Measurements from ENCODE around the gene GSG1L.

GSG1L gene

DNA sequence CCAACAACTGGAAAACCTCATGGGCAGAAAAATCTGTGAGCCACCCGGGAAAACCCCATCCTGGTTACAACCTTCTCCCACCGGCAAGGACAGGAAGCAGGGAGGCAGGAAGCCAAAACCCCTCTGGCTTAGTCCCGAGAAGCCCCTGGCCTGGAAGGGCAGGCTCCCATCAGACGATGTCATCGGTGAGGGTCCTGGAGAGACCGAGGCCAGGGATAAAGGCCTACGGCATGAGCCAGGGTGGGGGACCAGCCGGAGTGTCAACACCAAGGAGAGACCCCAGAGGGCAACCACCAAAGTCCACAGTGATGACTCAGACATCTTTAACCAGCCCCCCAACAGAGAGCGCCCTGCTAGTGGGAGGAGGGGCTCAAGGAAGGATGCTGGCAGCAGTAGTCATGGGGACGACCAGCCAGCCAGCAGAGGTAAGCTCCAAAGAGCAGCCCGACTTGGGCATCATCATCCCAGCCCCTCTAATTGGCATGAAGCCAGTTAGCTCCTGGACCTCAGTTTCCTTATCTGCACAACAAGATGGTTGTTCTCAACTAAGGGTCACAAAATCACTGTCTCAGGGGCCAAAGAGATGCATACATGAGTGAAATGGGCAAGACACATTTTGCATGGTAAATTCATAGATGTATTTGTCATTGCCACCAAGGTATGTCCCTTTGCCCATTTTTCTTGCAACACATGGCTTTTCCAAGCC is 322.9 kb downstream of the GSG1L start:
- Histone ChIP-seq H3K9me3 (ENCODE audit: control insufficient read depth, insufficient read depth, low read length) (no peaks in the 10 kb centered on the region), H3K36me3 (ENCODE audit: control insufficient read depth, insufficient read depth, low read length) (no peaks in the 10 kb centered on the region), H3K27ac (ENCODE audit: low read depth, low read length) (no peak overlapping the region), H3K27me3 (ENCODE audit: control insufficient read depth, insufficient read depth, low read length) (no peaks in the 10 kb centered on the region), H3K9ac (ENCODE audit: low read depth, low read length) (no peak overlapping the region), H3K4me3 (ENCODE audit: low read depth, low read length) (no peak overlapping the region), H3K4me1 (ENCODE audit: control insufficient read depth, insufficient read depth, low read length) (no peaks in the 10 kb centered on the region)

DNA sequence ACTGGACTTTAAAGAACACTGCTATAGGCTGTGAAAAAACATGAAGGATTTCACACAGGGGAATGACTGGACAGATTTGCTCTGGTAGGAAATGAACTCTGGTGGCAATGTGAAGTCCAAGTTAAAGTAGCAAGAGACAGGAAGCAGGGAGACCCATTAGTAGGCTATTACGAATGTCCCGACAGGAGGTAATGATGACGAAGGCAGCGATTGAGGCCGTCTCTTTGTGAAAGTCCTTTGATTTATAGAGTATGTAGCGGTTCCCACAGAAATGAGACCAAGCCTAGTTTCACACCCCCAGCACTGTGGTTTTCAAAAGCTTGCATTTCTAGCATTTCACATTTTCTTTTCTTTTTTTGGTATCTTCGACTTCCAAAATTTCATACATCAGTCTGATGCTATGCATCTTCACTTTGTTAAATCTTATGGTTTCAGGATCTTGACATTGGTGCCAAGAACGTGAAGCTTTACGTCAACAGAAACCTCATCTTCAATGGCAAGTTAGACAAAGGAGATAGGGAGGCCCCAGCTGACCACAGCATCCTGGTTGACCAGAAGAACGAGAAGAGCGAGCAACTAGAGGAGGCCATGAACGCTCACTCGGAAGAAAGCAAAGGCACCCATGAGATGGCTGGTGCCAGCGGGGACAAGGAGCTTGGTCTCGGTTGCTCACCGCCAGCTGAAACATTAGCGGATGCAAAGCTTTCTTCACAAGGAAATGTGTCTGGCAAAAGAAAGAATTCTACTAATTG is 323.7 kb downstream of the GSG1L start:
- Histone ChIP-seq H3K4me1 (ENCODE audit: control insufficient read depth, insufficient read depth, low read length) (no peaks in the 10 kb centered on the region), H3K4me3 (ENCODE audit: low read depth, low read length) (no peak overlapping the region), H3K27ac (ENCODE audit: low read depth, low read length) (no peak overlapping the region), H3K9ac (ENCODE audit: low read depth, low read length) (no peak overlapping the region), H3K9me3 (ENCODE audit: control insufficient read depth, insufficient read depth, low read length) (no peaks in the 10 kb centered on the region), H3K36me3 (ENCODE audit: control insufficient read depth, insufficient read depth, low read length) (no peaks in the 10 kb centered on the region), H3K27me3 (ENCODE audit: control insufficient read depth, insufficient read depth, low read length) (no peaks in the 10 kb centered on the region)

DNA sequence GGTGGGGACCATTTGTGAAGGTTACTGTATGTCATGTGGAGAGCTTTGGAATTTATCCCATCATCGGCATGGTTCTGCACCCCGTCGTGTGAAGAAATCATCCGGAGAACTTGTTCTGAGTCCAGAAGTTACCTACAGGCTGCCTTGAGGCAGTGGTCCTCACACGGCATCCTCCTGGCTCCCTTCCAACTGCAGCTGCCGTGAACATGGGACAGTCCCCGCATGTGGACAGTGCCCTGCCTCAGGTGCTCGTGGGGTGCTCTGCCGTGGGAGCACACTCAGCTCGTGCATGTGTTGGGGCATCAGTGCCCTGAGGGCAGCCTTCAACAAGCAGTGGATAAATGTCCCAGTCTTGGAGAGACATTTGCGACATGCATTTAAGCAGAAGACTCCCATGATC is 324.9 kb downstream of the GSG1L start:
- Histone ChIP-seq H3K27me3 (ENCODE audit: control insufficient read depth, insufficient read depth, low read length) (no peaks in the 10 kb centered on the region), H3K4me3 (ENCODE audit: low read depth, low read length) (no peak overlapping the region), H3K27ac (ENCODE audit: low read depth, low read length) (no peak overlapping the region)

More for the DNA sequence above, 324.9 kb downstream of the GSG1L start:
- Histone ChIP-seq H3K9ac (ENCODE audit: low read depth, low read length) (no peak overlapping the region), H3K9me3 (ENCODE audit: control insufficient read depth, insufficient read depth, low read length) (no peaks in the 10 kb centered on the region), H3K4me1 (ENCODE audit: control insufficient read depth, insufficient read depth, low read length) (no peaks in the 10 kb centered on the region), H3K36me3 (ENCODE audit: control insufficient read depth, insufficient read depth, low read length) (no peaks in the 10 kb centered on the region)

All from HUES48 (cell line).